RWPE2 (cell line): ENCODE data around the gene PNKD.

Source experiments
- ATAC-seq: fragments of 200-7000 bp; cut with Tn5 transposase; 3 replicates; pipeline ENCODE4 v1.9.1; 2021; ENCODE audit warnings: low read depth
- DNase-seq: peaks from one replicate; pipeline ENCODE4 v3.0.0-alpha.2; 2020; ENCODE audit warnings: low spot score
- H3K27ac ChIP-seq: fragments of 450-650 bp; 2 replicates; pipeline ENCODE4 v1.5.1; 2017; ENCODE audit warnings: mild to moderate bottlenecking; ENCODE audit not compliant: poor library complexity, severe bottlenecking
- H3K27me3 ChIP-seq: fragments of 250-450 bp; sonication (Bioruptor Pico); 2 replicates; pipeline ENCODE4 v1.5.1; 2021; ENCODE audit warnings: mild to moderate bottlenecking, moderate library complexity; ENCODE audit not compliant: insufficient read depth, poor library complexity, severe bottlenecking
- H3K36me3 ChIP-seq: fragments of 250-450 bp; sonication (Bioruptor Pico); 2 replicates; pipeline ENCODE4 v1.5.1; 2020; ENCODE audit warnings: low read depth, mild to moderate bottlenecking, moderate library complexity
- H3K4me1 ChIP-seq: fragments of 250-450 bp; sonication (Bioruptor Pico); 2 replicates; pipeline ENCODE4 v1.5.1; 2021; ENCODE audit warnings: mild to moderate bottlenecking, moderate library complexity; ENCODE audit not compliant: insufficient read depth, poor library complexity, severe bottlenecking
- H3K4me3 ChIP-seq: fragments of 250-450 bp; sonication (Bioruptor Pico); 2 replicates; pipeline ENCODE4 v1.5.1; 2021; ENCODE audit warnings: mild to moderate bottlenecking, moderate library complexity; ENCODE audit not compliant: severe bottlenecking
- H3K9me3 ChIP-seq: fragments of 250-450 bp; sonication (Bioruptor Pico); 2 replicates; pipeline ENCODE4 v1.5.1; 2021; ENCODE audit warnings: mild to moderate bottlenecking, moderate library complexity; ENCODE audit not compliant: severe bottlenecking
- TF ChIP-seq, protein P1 (sequence below): fragments of 450-650 bp; IDR thresholded peaks from one replicate; pipeline ENCODE4 v1.5.1; 2017; ENCODE audit warnings: mild to moderate bottlenecking, moderate library complexity; ENCODE audit not compliant: poor library complexity, severe bottlenecking

Gene PNKD

DNA sequence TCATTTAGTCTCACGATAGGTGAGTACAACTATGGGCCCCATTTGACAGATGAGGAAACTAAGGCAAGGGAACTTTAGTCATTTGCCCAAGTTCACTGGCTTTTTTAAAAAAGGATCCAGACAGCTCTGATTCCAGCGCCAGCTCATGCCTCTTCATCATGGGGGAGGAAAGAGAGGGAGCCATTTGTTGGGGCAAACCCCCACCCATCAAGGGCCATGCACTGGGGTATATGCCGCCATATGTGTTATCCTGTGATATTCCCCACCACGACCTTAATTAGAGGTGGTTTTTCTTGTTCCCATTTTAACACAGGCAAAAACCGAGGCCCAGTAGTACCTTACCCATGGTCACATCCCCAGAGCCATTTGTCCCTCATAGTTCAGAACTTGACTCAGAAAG, 10.2 kb upstream of the PNKD start:
- ATAC-seq (no peak), DNase-seq (no peak)
- Histone ChIP-seq H3K27me3 (no peaks in the 10 kb centered on the region), H3K4me3 (no peak overlapping the region), H3K27ac (no peak overlapping the region), H3K36me3 (peaks cover 14% of the 10 kb centered on the region), H3K9me3 (no peaks in the 10 kb centered on the region), H3K4me1 (no peaks in the 10 kb centered on the region)
- TF ChIP-seq, protein P1, sequence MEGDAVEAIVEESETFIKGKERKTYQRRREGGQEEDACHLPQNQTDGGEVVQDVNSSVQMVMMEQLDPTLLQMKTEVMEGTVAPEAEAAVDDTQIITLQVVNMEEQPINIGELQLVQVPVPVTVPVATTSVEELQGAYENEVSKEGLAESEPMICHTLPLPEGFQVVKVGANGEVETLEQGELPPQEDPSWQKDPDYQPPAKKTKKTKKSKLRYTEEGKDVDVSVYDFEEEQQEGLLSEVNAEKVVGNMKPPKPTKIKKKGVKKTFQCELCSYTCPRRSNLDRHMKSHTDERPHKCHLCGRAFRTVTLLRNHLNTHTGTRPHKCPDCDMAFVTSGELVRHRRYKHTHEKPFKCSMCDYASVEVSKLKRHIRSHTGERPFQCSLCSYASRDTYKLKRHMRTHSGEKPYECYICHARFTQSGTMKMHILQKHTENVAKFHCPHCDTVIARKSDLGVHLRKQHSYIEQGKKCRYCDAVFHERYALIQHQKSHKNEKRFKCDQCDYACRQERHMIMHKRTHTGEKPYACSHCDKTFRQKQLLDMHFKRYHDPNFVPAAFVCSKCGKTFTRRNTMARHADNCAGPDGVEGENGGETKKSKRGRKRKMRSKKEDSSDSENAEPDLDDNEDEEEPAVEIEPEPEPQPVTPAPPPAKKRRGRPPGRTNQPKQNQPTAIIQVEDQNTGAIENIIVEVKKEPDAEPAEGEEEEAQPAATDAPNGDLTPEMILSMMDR: no peak

DNA sequence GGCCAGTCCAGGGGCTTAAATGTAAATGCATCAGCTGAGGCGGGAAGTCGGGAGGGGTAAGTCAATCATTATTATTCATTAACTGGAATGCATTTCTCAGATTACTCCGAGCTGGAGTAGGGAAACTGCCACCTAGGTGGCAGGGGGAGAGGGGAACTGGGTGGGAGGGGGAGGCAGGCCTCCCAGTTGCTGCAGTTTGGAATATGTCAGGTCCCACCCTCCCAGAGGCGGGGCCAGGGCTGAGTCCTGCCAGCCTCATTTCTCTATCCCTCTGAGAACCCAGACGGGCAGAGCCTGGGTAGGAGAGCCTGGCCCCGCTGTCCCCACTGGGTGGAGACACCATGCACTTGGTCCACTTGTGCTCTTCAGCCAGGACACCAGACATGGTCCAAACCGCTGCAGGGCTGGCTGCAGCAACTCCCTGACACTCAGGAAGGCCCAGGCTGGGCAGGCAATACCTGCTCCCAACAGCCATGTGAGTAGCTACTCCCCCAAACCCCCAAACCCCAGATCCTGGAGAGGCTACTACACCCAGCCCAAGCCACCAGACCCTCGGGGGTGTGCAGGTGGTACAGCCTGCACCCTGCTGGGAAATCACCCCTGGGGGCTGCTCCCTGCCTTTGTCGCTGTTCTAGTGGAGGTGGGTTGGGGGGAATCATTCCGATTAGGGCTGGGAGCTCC, 9.4 kb upstream of the PNKD start, which contains the start of gene GPBAR1:
Gene GPBAR1 (plus strand): TSS at position 274 of the 681 bp plus-strand sequence. CDS start 1,710 bp downstream, outside the sequence.
- ATAC-seq (peak; percentile 13; the same call in 1 of the 3 replicates), DNase-seq (no peak)
- Histone ChIP-seq H3K27ac (no peak within 1 kb of the TSS), H3K4me3 (no peak within 1 kb of the TSS), H3K9me3 (no peaks in the 10 kb centered on the region), H3K27me3 (no peaks in the 10 kb centered on the region), H3K36me3 (peaks cover 7% of the 10 kb centered on the region), H3K4me1 (no peaks in the 10 kb centered on the region)
- TF ChIP-seq, protein P1: no peak

DNA sequence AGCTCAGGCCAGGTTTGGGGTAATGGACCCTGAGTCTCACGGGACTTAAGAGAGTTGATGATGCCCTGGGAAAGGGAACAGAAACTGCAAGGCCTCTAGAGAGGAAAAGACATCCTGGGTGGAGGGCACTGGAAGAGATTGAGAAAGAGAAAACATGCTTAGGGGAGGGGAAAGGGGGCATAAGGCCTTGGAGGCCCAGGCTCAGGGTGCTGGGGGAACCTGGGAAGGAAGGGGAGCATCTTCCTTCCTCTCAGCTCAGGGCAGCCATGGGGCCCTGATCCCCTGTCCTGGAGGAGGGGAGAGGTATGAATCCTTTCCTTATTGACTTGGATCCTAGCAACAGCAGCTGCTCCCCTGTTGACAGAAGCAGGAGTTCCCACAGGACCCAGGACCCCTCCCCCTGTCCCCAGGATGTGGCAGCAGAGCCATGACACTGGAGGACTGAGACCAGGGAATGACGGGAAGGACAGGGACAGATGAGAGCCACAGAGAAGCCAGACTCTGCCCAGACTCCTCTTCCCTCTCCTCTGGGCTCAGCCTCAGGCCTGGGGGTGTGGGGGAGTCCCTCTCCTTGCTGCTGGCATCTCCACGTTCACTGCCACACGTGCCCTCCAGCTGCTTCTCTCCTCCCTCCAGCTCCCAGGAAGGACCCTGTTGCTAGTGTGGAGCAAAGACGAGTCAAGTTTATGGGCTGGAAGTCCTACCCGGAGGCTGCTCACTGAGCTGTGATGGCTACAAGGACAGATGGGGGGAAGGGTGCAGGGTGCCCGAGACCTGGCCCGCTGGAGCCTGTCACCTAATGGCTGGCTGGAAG, 8.7 kb upstream of the PNKD start:
- Histone ChIP-seq H3K4me1 (no peaks in the 10 kb centered on the region), H3K9me3 (no peaks in the 10 kb centered on the region), H3K27me3 (no peaks in the 10 kb centered on the region), H3K36me3 (no peaks in the 10 kb centered on the region; the same call in 1 of the 2 replicates), H3K4me3 (no peak overlapping the region), H3K27ac (no peak overlapping the region)
- DNase-seq (no peak), ATAC-seq (no peak)
- TF ChIP-seq, protein P1: no peak

DNA sequence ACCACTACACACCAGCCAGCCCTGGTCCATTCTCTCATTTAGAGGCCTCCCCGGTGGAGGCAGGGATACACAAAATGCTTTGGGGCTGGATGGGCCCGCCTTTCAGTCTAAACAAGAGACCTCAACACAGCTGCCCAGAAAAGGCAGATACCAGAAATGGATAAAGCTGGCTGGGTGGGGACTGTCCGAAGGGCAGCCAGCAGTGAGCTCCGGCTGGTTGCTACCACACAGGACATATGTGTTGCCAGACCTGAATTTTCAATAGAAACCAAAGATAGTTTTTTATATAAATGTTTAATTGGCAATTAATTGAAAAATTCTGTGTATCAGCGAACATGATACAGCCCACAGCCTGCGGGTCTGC, 8.1 kb upstream of the PNKD start:
- Histone ChIP-seq H3K36me3 (peaks cover 2% of the 10 kb centered on the region), H3K27me3 (no peaks in the 10 kb centered on the region), H3K4me1 (no peaks in the 10 kb centered on the region), H3K4me3 (no peak overlapping the region), H3K9me3 (no peaks in the 10 kb centered on the region), H3K27ac (no peak overlapping the region)
- no peak for ATAC-seq
- TF ChIP-seq, protein P1: no peak
- DNase-seq: no peak
